Activated T-cell treated with anti-CD3 and anti-CD28 coated beads, Interleukin-2, amount 50 U/mL, for 1 hour (primary cell): ENCODE measurements around the gene EIF3F.

Source experiments
- DNase-seq: peaks from one replicate; pipeline ENCODE4 v3.0.0-alpha.2; 2020

EIF3F gene

DNA sequence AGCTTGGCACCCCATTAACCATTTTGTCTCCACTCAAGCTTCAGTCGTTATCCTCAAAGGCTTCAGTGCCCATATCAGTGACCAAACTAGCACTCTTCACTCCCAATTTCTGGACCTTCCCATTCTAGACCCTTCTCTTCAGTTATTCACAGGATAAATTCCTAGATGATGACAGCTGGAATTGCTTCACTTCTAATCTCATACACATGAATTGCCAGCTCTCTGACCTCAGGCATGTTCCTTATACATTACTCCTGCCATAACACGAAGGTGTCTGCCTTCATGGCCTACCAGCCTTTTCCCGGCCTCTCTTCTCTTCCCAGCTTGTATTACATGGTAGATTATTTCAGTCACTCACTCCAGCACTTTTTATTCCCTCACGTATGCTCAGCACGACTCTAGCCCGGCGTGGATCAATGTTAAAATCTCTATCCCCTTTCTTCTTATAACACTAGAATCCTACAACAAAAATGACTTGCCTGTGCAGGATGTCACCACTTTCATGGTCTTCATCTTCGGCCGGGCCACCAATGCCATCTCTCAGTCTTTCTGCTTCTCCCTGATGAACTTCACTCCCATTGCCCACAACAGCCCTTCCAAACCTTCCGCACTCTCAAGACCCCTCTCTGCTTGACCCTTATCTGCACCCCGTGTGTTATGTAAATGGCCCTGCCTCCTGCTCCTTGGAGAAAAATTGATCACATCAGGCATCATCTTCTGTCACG lies 36.9 kb downstream of the EIF3F start:
- DNase-seq, result no peak

DNA sequence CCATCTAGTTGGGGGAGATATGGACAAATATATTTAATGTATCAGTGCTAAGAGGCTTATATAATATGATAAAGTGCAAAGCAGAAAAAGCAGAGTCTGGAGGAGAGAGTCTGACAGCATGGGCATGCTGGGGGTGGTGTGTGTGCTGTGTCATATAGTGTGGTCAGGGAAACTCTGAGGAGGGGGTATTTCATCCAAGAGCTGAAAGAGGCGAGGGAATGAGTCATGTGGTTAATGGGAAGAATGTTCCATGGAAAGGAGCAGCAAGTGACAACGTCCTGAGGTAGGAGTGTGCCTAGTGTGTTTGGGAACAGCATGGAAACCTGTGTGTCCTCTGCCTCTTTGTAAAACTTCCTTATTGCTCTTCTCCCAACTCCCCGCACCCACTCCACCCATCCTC lies 38.0 kb downstream of the EIF3F start:
- DNase-seq, result no peak

DNA sequence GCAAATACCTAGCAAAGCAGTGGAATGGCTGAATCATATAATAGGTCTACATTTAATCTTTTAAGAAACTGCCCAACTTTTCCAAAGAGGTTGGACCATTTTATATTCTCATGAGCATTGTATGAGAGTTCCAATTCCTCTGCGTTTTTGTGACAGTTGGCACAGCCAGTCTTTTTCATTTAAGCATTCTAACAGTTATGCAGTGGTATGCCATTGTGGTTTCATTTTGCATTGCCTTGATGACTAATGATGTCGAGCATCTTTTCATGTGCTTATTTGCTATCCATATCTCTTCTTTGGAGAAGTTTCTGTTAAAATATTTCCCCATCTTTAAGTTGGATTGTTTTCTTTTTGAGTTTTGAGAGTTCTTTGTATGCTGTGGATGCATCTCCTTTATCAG lies 38.7 kb downstream of the EIF3F start:
- no peak for DNase-seq

DNA sequence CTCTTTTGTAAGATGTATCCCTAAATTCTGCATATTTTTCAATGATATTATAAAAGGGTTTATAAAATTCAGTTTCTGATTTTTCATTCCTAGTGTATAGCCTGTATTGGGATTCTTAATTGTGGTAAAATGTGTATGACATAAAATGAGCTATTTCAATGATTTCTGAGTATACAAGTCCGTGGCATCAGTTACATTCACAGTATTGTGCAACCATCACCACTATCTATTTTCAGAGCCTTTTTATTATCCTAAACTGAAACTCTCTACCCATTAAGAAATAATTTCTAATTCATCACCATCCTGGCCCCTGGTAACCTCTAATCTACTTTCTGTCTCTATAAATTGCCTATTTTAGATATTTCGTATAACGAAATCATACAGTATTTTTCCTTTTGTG lies 39.8 kb downstream of the EIF3F start:
- DNase-seq, result no peak

DNA sequence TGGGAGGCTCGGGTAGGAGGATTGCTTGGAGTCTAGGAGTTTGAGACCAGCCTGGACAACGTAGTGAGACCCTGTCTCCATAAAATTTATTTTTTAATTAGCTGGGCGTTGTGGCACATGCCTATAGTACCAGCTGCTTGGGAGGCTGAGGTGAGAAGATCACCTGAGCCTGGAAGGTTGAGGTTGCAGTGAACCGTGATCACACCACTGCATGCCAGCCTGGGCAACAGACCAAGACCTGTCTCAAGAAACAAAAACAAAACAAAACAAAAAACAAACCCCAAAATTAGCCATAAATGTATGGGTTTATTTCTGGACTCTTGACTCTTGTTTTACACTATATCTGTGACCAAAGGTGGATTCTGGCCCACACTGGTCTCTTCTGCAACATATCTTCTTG lies 41.6 kb downstream of the EIF3F start:
- no peak for DNase-seq

DNA sequence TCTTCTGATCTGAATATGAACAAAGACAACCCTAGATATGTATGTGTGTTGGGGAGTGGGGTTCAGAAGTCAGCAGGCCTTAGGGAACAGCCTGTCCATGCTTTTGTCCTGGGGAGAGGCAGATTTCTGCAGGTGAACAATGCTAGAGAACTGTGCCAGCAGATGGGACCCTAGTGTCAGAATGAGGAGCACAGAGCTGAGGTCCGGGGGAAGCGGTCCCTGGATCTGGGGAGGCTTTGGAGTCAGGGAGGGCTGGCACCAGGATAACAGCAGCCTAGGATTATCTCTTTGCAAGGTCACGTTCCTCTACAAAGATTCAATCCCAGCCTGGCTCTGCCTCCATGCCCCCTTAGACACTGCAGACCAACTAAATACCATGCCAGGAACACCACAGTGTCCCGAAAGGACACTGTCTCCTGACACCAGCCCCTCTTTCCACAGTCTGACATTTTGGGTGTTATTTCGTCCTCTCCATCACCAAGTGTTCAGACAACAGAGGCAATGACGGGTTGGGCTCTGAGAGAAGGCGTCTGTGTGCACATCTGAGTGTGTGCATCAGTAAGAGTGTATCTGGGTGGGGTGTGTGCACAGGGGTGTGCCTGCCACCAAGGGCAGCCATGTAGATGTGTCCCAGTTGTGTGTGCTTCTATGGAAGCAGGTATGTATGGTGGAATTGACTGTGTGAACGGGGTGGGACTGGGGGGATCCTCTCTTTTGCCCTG lies 43.5 kb downstream of the EIF3F start:
- DNase-seq, result no peak

DNA sequence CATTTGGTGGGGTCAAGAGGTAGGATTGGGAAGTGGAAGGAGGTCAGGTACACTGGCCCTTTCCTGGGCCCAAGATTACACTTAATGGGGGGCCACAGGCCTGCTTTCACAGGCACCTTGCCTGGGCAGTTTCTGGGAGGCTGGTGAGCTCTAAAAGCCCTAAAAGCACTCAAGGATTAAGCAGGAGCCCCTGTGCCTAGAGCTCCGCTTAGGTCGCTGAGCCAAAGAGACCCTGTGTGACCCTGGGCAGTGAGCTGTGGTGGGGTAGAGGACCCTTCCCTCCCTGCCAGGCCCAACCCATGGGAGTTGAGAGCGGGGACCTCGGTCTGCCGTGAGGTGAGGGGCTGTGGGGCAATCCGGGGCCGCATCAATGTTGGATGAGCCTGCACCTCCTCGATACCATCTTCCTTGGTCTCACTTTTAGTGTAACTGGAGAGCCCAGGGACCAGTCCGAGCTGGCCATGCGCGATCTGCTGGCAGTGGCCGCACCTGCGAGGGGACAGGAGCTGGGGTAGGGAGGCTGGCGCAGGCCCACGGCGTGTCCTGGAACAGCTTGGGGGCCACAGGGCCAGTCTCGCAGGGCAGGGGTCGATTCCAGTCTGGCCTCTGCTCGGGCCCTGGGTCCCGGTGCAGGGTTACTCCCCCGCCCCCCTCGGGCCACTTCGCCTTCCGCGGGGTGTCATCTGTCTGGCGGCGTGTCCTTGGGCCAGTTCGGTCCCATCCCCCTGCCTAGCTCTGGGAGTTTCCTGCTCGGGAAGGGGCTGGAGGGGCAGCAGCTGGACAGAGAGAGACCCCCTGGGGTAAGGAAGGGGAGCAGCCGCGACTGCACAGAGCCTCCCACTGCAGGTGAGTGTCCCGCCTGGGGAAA lies 44.3 kb downstream of the EIF3F start:
- DNase-seq, result no peak

DNA sequence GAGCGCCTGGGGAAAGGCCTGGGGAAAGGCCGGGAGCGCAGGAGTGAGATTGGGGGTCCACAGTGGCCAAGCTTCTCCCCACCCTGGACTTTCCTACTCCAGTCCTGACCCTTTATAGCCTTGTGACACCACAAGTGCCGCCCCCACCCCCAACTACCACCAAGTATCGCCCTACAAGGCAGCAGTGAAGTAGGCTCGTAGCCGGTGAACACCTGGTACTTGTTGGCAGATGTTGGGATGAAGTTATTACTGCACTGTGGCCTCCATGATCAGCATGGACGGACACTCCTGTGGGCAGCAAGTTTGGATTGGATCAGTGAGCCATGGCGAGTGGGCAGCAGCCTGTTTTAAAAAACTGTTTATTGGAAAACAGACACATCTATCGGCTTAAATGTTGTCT lies 45.0 kb downstream of the EIF3F start:
- DNase-seq, result no peak

DNA sequence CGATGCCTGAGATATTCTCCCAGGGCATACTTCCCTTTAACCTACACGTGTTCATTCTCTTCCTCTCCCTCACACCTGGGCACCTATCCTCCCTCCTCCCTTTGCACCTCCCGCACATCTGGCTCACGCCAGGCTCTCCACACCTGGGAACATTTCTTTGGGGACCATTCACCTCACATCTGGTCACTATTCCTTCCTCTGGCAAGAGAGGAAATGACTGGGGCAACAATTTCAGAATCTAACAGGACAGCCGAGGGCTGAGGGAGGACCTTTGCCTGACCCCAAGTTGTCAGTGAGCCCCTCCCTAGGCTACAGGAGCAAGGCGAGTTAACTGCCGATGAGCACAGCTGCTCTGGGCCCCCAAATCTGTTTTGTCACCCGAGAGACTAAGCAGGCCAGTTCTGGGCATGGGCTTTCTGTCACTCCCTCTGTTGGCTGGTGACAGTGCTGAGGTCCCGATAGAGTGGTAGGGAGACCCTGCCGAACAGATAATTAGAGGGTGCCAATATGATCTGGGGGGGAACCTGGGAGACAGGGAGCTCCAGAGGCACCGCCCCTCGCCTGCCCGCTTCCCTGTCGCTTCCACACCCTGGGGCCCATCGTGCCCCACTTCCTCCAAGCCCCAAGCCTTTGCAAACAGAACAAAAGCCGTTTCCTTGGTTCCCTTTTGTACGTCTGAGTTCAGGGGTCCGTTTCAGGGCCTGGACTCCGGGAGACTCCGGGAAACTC lies 45.6 kb downstream of the EIF3F start:
- no peak for DNase-seq

DNA sequence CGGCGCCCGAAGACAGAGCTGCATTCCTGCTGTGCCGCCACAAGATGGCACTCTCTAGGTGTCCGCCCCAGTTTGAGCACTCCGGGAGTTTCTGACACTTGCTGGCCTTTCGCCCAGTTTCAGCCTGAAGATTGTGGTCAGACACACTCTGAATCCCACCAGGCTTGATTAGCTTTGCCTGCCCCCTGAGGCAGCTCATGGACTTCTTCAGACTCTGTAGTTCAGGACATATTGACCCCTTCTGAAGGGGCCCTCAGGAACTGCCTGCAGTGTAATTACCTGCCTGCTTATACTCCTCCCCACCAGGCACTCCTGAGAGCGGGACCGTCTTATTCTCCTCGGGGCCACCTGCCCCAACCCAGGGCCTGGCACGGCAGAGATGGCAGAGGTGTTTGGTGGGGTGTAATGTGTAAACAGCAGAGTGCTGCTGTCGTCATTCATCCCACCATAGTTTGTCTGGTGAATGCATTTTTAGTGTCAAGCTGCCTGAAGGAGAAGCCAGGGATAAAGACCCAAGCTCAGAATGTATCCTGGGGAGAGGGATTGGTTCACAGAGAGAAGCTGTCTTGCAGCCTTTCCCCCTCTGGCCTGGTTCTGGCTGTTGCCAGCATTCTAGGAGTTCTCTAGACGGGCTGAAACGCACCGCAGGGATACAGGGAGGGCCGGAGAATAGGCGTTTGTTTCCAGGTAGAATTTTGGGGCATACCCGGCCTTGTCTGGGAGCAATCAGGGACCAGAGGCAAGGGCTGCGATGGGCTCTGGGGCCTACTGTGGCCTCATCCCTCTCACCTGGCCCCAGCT lies 46.4 kb downstream of the EIF3F start:
- peak; percentile 60 for DNase-seq

DNA sequence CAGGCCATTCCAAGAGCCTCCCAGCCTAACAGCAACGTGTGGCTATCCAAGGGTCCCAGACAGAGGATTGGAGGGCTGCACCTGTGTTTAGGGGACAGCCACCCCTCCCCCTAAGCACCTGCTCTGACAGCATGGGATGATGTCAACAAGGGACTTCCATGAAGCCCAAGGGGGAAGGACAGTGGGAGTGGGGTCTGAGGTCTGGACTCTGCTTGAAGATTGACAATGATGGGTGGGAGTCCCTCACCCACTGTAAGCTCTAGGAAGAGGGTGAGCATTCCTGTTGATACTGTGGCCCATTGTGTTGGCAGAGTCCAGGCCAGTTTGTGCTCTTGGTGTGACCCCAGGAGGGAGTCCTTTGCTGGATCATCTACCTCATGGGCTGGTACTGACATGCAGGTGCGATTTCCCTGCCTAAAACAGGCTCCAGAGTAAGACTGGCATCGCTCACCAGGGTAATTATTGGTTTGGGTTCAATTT lies 47.0 kb downstream of the EIF3F start:
- DNase-seq, result no peak

DNA sequence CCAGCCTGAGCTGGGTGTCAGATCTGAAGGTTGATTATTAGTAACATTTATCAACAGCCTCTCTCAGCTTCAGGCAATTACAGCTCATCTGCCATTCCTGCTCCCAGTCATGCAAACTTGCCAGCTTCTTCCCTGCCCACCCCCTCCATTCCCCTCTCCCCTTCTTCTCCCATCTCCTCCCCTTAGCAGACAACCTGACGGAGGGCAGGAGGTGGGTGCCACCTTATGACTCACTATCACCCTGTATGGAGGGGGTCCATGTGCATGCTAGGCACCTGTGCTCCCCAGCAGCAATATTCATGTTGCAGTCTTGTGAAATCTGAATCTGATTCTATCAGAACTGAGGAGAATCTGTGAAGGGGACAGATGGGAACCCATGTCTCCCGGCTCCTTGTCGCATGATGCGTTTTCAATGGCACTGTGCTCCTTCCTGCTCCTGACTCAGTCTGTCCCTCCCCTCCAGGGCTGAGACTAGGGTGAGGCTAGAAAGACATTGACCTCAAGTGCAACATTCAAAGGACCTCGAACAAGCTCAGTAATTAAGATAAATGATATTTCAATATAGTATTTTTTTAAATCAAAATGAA lies 47.6 kb downstream of the EIF3F start:
- no peak for DNase-seq

DNA sequence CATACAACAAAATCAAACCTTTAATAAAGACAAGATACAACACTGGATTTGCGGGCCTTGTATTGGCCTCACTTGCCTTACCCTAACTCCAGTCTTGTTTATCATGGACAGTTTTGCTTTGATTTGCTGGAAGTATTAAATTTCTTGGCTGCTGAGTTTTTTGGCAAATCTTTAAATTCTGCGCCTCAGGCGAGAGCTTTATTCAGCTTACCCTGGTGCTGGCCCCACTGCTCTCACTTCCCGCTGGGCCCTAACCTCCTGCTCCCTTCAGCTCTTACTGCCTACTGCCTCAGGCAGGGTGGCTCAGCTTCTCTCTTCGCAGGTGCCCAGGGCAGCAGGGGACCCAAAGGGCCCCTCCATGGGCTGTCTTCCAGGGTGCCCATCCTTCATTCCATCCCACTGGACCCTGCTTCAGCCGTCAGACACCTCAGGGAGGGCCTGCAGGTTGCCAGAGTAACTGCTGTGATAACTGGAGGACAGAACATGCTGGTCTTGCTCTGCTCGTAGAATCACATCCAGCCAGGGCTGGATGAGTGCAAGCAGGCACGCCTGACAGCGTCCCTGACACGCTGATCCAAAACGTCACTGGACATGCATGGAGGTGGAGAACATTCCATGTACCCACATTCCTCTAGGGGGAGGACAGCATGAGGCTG lies 48.2 kb downstream of the EIF3F start:
- DNase-seq, result no peak

DNA sequence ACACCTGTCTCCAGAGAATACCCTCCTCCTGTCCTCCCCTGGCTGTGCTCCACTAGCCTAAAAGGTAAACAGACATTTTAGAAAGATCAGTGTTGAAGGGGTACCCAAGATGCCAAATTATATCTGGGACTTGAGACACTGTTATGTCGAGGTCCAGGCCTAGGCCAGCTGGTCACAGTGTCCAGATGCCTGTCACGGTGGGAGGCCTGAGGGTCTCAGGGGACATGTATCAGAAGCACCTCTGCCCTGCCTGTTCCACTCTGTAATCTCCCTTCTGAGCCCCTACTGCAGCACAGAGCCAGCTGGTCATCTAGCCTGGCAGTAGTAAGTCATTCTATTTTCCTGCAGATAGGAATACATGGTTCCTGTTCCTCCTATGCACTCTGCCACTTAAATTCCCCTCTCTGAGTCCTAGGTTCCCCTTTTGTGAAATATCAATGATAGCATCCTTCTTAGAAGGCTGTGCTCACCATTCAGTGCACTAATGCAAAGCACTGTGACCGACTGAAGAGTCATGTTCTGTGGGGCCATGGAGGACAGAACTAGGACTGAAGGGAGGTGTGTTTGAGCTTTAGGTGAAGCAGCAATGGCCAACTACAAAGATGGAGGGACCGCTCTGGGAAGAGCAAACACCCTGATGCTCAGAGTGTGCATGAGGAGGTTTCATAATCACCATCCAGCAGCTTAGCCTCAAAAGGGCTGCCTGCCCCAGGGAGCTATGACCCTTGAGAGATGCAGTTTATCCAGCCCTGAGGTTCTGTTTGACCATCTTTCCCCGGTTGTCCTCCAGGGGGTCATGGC lies 49.1 kb downstream of the EIF3F start:
- DNase-seq, result no peak

DNA sequence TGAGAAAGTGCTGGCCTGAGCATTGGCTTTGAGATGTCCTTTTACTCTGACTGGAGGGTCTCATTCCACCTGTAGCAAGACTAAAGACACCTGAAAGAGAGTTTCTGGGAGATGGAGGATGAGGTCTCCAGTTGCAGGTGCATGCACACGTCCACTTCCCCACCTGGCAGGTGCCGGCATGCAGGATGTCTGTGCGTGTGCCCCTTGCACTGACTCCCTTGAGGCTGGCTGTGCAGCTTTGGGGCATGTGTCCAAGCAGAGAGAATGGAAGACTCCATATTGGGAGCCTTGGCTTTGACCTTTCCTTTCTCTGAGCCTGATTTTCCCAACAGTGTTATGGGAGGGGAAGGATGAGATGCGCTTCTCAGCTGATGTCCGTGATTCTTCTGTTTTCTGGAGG lies 49.8 kb downstream of the EIF3F start:
- DNase-seq, result no peak

DNA sequence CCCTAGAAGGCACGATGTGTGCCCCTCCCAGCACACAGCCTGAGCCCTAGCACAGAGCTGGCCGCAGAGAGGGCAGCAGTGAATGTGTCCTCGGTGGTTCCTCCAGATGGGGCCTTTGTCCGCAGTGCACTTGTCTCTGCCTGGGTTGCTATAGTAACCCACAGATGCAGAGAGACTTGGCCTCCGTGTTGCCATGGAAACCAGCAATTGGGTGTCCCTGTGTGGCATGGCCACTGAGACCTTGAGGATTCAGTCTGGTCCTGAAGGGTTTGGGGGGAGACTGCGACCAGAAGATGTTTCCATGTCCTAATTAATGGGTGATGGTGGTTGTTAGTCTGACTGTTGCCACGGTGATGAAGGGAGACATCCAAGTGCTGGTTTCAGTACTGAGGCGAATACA lies 51.3 kb downstream of the EIF3F start:
- no peak for DNase-seq

DNA sequence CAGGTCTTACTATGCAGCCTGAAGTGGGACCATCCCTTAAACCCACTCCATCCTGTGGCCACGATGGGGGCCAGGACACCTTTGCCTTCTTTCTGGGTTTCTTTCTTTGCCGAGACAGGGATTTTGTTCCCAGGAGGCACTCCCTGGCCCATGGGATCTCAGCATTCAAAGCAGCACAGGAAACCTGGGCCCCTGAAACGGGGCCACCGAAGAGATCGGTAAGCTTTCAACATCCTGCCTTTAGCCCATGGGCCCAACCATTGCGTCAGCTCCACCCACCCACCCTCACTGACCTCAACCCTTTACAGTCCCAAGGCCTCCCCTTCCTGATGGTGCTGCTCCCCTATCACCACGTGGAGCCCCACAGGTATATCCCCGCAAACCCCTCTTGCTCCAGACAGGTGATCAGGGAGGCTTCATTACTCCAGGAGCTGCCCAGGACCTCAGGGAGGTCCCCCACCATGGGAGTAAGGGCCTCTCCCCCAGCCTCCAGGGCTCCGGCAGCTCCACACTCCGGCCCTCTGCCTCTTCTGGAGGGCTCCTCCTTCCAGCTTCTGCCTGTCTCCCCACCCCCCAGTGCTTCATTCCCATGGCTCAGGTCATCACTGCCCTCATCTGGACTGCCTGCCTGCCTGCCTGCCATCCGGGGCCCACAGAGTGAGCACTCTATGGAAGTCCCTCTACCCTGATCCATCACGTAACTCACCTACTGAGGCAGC lies 51.8 kb downstream of the EIF3F start:
- DNase-seq, result no peak

DNA sequence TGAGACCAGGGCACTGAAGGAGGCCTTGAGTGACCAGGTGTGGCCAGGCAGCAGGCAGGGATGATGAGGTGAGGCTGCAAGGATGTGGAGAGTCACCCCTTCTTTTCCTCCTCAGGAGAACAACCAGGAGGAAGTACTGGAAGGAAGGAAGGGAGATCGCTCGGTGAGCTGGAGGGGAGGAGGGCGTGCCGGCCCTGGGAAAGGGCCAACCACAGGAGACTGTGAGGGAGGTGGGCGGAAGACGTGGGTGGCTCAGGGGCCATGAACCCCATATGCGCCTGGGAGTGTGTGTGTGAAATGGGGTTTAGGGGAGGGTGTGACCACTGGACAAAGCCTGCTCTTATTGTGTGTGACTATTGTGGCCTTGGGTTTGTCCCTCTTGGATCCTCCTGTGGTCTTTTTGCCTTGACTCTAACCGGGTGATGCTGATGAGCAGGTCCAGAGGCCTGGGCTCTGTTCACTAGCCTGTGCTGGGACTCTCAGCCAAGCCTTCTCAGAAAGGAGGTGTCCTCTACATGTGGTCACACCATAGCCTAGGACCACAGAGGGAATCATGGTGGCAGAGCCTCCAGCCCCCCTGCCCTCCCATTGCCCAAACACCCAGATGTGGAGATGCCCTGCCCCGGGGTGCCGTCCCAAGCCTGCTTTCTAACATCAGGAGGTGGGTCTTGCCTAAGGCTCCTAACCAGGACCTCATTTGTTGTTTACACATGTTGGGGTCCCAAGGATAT lies 52.6 kb downstream of the EIF3F start:
- DNase-seq, result no peak
